ENCODE results near the gene EPB41L1.

- TF ChIP-seq POLR2A (IDR thresholded peaks at IDR 0.05) = no peak
- TF ChIP-seq CTCF (IDR thresholded peaks at IDR 0.05) = no peak
- TF ChIP-seq POLR2AphosphoS5 (IDR thresholded peaks at IDR 0.05) = no peak
Measured at GRCh38 chr20:36125097-36125496, 29.4 kb upstream of the EPB41L1 start.
